Measurements from ENCODE around the gene SH2D3A.

GRCh38 chr19:6724631-6725492, 42.4 kb downstream of the SH2D3A start:
- TF ChIP-seq CTCF (conservative IDR thresholded peaks at IDR 0.05; ENCODE audit: low read length), result no peak
- TF ChIP-seq EZH2phosphoT487 (IDR thresholded peaks at IDR 0.05; ENCODE audit: borderline replicate concordance), result no peak
